Brain pericyte (primary cell): ENCODE results near the gene REV3L.
A peak's percentile ranks its signal among the peaks of the same experiment; 100 is the strongest.
"Not testable (repeated sequence)": the region's sequence is repeated elsewhere in the genome, so short reads cannot be mapped to it uniquely, and the experiment has no call there.

ENCODE experiments used
- DNase-seq: peaks from one replicate; pipeline ENCODE4 v3.0.0-alpha.2; 2012; ENCODE audit warnings: low read depth, low spot score

The REV3L gene

GRCh38 chr6:111260570-111261298 is 222.3 kb downstream of the REV3L start:
- no peak for DNase-seq

GRCh38 chr6:111259089-111259831 is 223.8 kb downstream of the REV3L start:
- peak; percentile 97 for DNase-seq

GRCh38 chr6:111258615-111259088 is 224.4 kb downstream of the REV3L start:
- DNase-seq, result no peak

GRCh38 chr6:111258010-111258409 is 225.0 kb downstream of the REV3L start:
- no peak for DNase-seq

- DNase-seq, result no peak
Measured at GRCh38 chr6:111256646-111257045, 226.4 kb downstream of the REV3L start.

- DNase-seq, result not testable (repeated sequence)
Measured at GRCh38 chr6:111255838-111256237, 227.2 kb downstream of the REV3L start.

- DNase-seq, result no peak
Measured at GRCh38 chr6:111254779-111255166, 228.2 kb downstream of the REV3L start.

GRCh38 chr6:111254004-111254778 is 228.8 kb downstream of the REV3L start:
- no peak for DNase-seq

- DNase-seq, result no peak
Measured at GRCh38 chr6:111252726-111253125, 230.3 kb downstream of the REV3L start.

- no peak for DNase-seq
Measured at GRCh38 chr6:111250791-111251354, 232.1 kb downstream of the REV3L start.
